Naive thymus-derived CD4-positive, alpha-beta T cell (primary cell): ENCODE results near the gene GDAP1L1. TPM values are rescaled to one million over a fixed set of nuclear protein-coding genes. Genes with fewer than 3 reads are reported as not detected.
"Not testable (repeated sequence)": the region's sequence is repeated elsewhere in the genome, so short reads cannot be mapped to it uniquely, and the experiment has no call there.

ENCODE experiments used
- ATAC-seq: fragments of 150-1000 bp; cut with Tn5 transposase; 2 replicates; pipeline ENCODE4 v1.10.0; 2021; ENCODE audit warnings: mild to moderate bottlenecking, moderate library complexity
- CTCF ChIA-PET: fragments of 350-600 bp; sonication (Branson Sonifier 250); formaldehyde crosslinking; loops from one replicate; lab custom pipeline; 2021; ENCODE audit warnings: antibody characterized with exemption; lab: Charles Lee
- POLR2A ChIA-PET: fragments of 350-600 bp; sonication (Branson Sonifier 250); formaldehyde crosslinking; loops from one replicate; lab custom pipeline; 2021; ENCODE audit warnings: antibody characterized with exemption, inconsistent platforms; lab: Charles Lee
- DNase-seq, 9 donors: peaks; one replicate each; pipeline versions ENCODE4 v3.0.0 to v3.0.0-alpha.2; 2020 to 2022; ENCODE audit warnings: mixed read lengths in 1 of 9
- H3K27ac ChIP-seq: one replicate; pipeline ENCODE4 v1.7.0; 2013; ENCODE audit warnings: mild to moderate bottlenecking, low read depth, low read length, moderate library complexity
- H3K27me3 ChIP-seq, 2 donors: one replicate each; pipeline ENCODE4 v1.7.0; 2013; ENCODE audit warnings: low read length in 2 of 2, mild to moderate bottlenecking in 2 of 2, moderate library complexity in 2 of 2; ENCODE audit not compliant: control insufficient read depth in 2 of 2, insufficient read depth in 2 of 2
- H3K36me3 ChIP-seq, 3 experiments: 1 replicate in 2 of 3; 2 replicates in 1 of 3; pipeline ENCODE4 v1.7.0; 2013; ENCODE audit warnings: low read length in 3 of 3, mild to moderate bottlenecking in 3 of 3, moderate library complexity in 1 of 3; ENCODE audit not compliant: insufficient read depth in 3 of 3, control insufficient read depth in 2 of 3
- H3K4me1 ChIP-seq, 2 donors: one replicate each; pipeline ENCODE4 v1.7.0; 2013; ENCODE audit warnings: low read length in 2 of 2, mild to moderate bottlenecking in 2 of 2, moderate library complexity in 1 of 2; ENCODE audit not compliant: control insufficient read depth in 2 of 2, insufficient read depth in 2 of 2
- H3K4me3 ChIP-seq: 2 replicates; pipeline ENCODE4 v1.7.0; 2013; ENCODE audit warnings: mild to moderate bottlenecking, low read length
- H3K9me3 ChIP-seq, 3 experiments: 1 replicate in 2 of 3; 2 replicates in 1 of 3; pipeline ENCODE4 v1.7.0; 2013; ENCODE audit warnings: low read length in 3 of 3; ENCODE audit not compliant: control insufficient read depth in 2 of 3
- H3K27ac Mint-ChIP-seq, 9 donors: one replicate each; pipeline ENCODE4 v1.8.0; 2020 to 2022; ENCODE audit warnings: mixed read lengths in 9 of 9, mild to moderate bottlenecking in 8 of 9, moderate library complexity in 5 of 9, inconsistent platforms in 2 of 9
- H3K27me3 Mint-ChIP-seq, 5 donors: one replicate each; pipeline ENCODE4 v1.8.0; 2021 to 2022; ENCODE audit warnings: mixed read lengths in 5 of 5, mild to moderate bottlenecking in 1 of 5
- H3K36me3 Mint-ChIP-seq, 5 donors: one replicate each; pipeline ENCODE4 v1.8.0; 2020 to 2022; ENCODE audit warnings: mixed read lengths in 5 of 5, mild to moderate bottlenecking in 3 of 5, inconsistent platforms in 1 of 5
- H3K4me1 Mint-ChIP-seq, 7 donors: one replicate each; pipeline ENCODE4 v1.8.0; 2020 to 2022; ENCODE audit warnings: mixed read lengths in 7 of 7, mild to moderate bottlenecking in 3 of 7, inconsistent platforms in 1 of 7
- H3K4me3 Mint-ChIP-seq, 10 donors: one replicate each; pipeline ENCODE4 v1.8.0; 2020 to 2022; ENCODE audit warnings: mild to moderate bottlenecking in 10 of 10, mixed read lengths in 10 of 10, moderate library complexity in 6 of 10, inconsistent platforms in 2 of 10
- H3K9me3 Mint-ChIP-seq, 11 donors: one replicate each; pipeline ENCODE4 v1.8.0; 2020 to 2022; ENCODE audit warnings: mixed read lengths in 11 of 11, mild to moderate bottlenecking in 4 of 11, inconsistent platforms in 1 of 11, moderate library complexity in 1 of 11
- intact Hi-C, 2 donors: fragments of 100-400 bp; cut with micrococcal nuclease; formaldehyde crosslinking; loops; one replicate each; pipeline ENCODE4 v1.15.1; 2023
- polyA plus RNA-seq, 2 donors: library from polyadenylated mRNA; unstranded; fragments of 300-500 nt; fragmentation: Illumina TruSeq; gene quantifications; one replicate each; pipeline ENCODE4 v1.2.3, GENCODE V29; 2021
- total RNA-seq, 6 experiments: library from RNA in 5 of 6; stranded (reverse) in 5 of 6; gene quantifications; 1 replicate in 5 of 6; 2 replicates in 1 of 6; pipeline ENCODE4 v1.2.3 and lab custom pipeline; 2021 to 2026

The GDAP1L1 gene
- total and polyA plus RNA-seq, 7 experiments from 2014 or later = not detected

DNA sequence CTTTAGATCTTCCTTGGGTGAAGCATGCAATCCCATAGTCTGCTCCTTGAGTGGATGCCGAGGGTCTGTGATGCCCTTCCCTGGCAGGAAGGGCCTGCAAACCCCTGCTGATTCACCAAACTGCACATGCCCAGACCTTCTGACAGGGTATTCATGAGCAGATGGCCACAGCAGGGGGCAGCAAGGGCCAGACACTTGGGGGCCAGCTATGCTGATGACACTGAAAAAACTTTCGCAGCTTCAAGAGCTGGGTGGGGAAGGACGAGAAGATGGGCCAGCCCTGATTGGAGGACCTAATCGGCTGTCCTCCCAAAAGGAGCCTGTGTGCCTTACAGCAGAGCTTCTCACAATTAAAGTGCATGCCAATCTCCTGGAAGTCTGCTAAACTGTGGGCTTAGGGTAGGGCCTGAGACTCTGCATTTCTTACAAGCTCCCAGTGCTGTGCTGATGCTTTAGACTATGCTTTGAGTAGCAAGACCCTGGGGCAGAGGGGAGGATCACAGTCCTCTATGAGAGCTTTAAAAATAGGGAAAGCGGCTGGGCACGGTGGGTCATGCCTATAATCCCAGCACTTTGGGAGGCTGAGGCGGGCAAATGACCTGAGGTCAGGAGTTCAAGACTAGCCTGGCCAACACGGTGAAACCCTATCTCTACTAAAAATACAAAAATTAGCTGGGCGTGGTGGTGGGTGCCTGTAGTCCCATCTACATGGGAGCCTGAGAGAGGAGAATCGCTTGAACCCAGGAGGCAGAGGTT, 15.2 kb upstream of the GDAP1L1 start:
- POLR2A ChIA-PET = interaction anchor here (2.1 kb wide), 1 partner anchor 13 kb away, joined by 5 read pairs; no protein-coding TSS in a partner anchor
- Mint-ChIP-seq H3K27ac (peak overlapping the region in 2 of 9 donors; percentile 52 to 65), H3K36me3 (no peaks in the 10 kb centered on the region), H3K4me3 (no peak overlapping the region), H3K9me3 (no peaks in the 10 kb centered on the region), H3K27me3 (no peaks in the 10 kb centered on the region), H3K4me1 (peaks cover 0 to 12% (median 8%) of the 10 kb centered on the region in 7 donors)
- no peak for ATAC-seq
- no peak overlapping the region for H3K27ac ChIP-seq
- H3K4me3 ChIP-seq = no peak overlapping the region
- no peak for DNase-seq
- H3K36me3 ChIP-seq = no peaks in the 10 kb centered on the region
- intact Hi-C loops = no loop called here
- no peaks in the 10 kb centered on the region for H3K9me3 ChIP-seq
- no peaks in the 10 kb centered on the region for H3K27me3 ChIP-seq
- CTCF ChIA-PET = interaction anchor here (0.7 to 1.4 kb wide), 2 partner anchors 15 to 80 kb away, joined by 3 to 4 read pairs; no protein-coding TSS in a partner anchor
- no peaks in the 10 kb centered on the region for H3K4me1 ChIP-seq

DNA sequence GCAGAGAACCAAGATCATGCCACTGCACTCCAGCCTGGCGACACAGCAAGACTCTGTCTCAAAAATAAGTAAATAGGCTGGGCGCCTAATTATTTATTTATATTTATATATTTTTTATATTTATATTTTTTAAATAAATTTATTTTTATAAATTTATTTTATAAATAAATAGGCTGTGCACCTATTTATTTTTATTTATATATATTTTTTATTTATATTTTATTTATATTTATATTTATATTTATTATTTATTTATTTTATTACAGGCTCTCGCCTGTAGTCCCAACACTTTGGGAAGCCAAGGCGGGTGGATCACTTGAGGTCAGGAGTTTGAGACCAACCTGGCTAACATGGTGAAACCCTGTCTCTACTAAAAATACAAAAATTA, 14.6 kb upstream of the GDAP1L1 start:
- H3K4me3 Mint-ChIP-seq, intact Hi-C loops, H3K27ac ChIP-seq, H3K4me1 ChIP-seq, H3K9me3 Mint-ChIP-seq, H3K36me3 ChIP-seq, H3K27ac Mint-ChIP-seq, H3K36me3 Mint-ChIP-seq, H3K27me3 ChIP-seq, H3K9me3 ChIP-seq, DNase-seq, H3K27me3 Mint-ChIP-seq, ATAC-seq, H3K4me3 ChIP-seq: not testable (repeated sequence)
- POLR2A ChIA-PET = interaction anchor here (2.1 kb wide), 1 partner anchor 14 kb away, joined by 5 read pairs; no protein-coding TSS in a partner anchor
- peaks cover 0 to 12% (median 8%) of the 10 kb centered on the region in 7 donors for H3K4me1 Mint-ChIP-seq
- CTCF ChIA-PET = interaction anchor here (0.7 to 1.1 kb wide), 2 partner anchors 14 to 79 kb away, joined by 3 read pairs; no protein-coding TSS in a partner anchor

DNA sequence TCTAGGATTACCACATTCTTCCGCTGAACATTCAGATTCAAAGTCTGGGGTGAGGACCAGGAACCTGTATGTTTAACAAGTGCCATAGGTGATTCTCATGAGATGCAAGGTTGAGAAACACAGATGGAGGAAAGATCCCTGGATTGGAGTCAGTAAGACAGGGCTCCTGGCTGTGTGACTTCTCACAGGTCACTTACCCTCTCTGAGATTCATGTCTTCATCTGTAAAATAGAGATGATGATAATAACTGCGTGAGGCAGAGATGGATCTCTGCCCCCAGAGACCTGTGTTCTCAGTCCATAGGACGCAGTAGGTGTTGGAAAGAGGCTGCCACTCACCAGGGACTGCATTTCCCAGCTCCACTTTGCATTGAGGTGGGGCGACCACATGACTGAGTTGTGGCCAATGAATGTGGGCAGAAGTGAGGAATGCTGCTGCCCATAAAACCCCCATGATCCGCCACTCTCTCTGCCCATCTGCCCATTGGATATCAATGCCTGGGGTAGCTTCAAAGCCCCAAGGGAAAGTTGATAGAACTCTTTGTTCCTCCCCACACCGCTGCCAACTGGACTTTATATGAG, 13.6 kb upstream of the GDAP1L1 start:
- intact Hi-C loops = no loop called here
- no peak overlapping the region for H3K4me3 Mint-ChIP-seq
- POLR2A ChIA-PET = interaction anchor here (1.4 to 2.1 kb wide), 2 partner anchors 13 to 15 kb away, joined by 3 to 5 read pairs; no protein-coding TSS in a partner anchor

DNA sequence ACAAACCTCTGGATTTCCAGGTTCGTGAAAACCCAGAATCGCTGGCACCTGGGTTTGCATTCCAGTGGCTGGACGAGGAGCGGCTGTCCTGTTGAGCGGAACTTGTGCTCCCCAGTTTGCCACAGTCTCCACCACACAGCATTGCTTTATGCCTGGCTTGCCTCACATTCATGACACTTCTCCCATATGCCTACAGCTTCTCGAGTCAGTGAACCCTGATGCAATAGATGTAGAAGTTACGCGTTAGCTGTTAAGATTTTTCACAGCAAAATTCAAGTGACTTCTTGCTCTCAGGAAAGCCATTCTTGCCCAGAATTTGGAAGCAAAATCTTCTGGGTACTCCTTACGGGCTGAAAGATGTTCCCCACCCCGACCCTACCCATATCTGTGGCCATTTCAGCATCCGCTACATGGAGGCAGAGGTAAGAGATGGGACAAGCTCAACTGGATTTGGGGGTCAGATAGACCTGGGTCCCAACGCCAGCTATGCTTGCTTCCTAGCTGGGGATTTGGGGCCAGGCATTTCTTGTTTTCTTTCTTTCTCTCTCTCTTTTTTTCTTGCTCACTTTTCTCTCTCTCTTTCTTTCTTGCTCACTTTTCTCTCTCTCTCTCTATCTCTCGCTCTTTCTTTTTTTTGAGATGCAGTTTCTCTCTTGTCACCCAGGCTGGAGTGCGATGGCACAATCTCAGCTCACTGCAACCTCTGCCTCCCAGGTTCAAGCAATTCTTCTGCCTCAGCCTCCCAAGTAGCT, 12.4 kb upstream of the GDAP1L1 start:
- Mint-ChIP-seq H3K4me1 (peaks cover 0 to 12% (median 8%) of the 10 kb centered on the region in 7 donors), H3K36me3 (peaks cover 0 to 5% (median 0%) of the 10 kb centered on the region in 5 donors), H3K4me3 (no peak overlapping the region), H3K27ac (peak overlapping the region in 1 of 9 donors; percentile 31), H3K9me3 (no peaks in the 10 kb centered on the region), H3K27me3 (no peaks in the 10 kb centered on the region)
- intact Hi-C loops = no loop called here
- ChIA-PET CTCF (no interaction called here), POLR2A (no interaction called here)
- Histone ChIP-seq H3K36me3 (no peaks in the 10 kb centered on the region), H3K27me3 (no peaks in the 10 kb centered on the region), H3K9me3 (no peaks in the 10 kb centered on the region), H3K27ac (no peak overlapping the region), H3K4me1 (no peaks in the 10 kb centered on the region), H3K4me3 (no peak overlapping the region)
- ATAC-seq = no peak
- DNase-seq = no peak

More for the DNA sequence above, 13.6 kb upstream of the GDAP1L1 start:
- Mint-ChIP-seq H3K4me1 (peaks cover 0 to 12% (median 8%) of the 10 kb centered on the region in 7 donors), H3K36me3 (no peaks in the 10 kb centered on the region), H3K9me3 (no peaks in the 10 kb centered on the region), H3K27me3 (no peaks in the 10 kb centered on the region), H3K27ac (peak overlapping the region in 2 of 9 donors; percentile 63 to 84)
- Histone ChIP-seq H3K4me3 (no peak overlapping the region), H3K27ac (no peak overlapping the region), H3K27me3 (no peaks in the 10 kb centered on the region), H3K36me3 (no peaks in the 10 kb centered on the region), H3K4me1 (no peaks in the 10 kb centered on the region), H3K9me3 (no peaks in the 10 kb centered on the region)
- DNase-seq (no peak), ATAC-seq (no peak)
- CTCF ChIA-PET = interaction anchor here (0.7 to 1.6 kb wide), 3 partner anchors 15 to 415 kb away, joined by 3 to 5 read pairs (median 3); no protein-coding TSS in a partner anchor

DNA sequence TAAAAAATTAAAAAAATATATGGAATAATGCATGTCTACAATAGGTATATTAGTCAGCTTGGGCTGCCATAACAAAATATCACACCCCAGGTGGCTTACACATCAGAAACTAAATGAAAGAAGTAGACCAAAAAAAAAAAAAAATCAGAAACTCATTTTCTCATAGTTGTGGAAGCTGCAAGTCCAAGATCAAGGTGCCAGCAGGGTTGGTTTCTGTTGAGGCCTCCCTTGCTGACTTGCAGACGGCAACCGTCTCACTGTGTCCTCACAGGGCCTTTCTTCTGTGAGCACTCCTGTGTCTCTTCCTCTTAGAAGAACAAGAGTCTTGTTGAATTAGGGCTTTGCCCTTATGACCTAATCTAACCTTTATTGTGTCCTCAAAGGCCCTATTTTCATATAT, 11.4 kb upstream of the GDAP1L1 start:
- CTCF ChIA-PET = no interaction called here
- ATAC-seq (no peak), DNase-seq (no peak)
- no peaks in the 10 kb centered on the region for H3K4me1 ChIP-seq
- no peak overlapping the region for H3K27ac ChIP-seq
- H3K27me3 ChIP-seq = no peaks in the 10 kb centered on the region
- no peaks in the 10 kb centered on the region for H3K9me3 ChIP-seq
- Mint-ChIP-seq H3K27me3 (no peaks in the 10 kb centered on the region), H3K4me3 (no peak overlapping the region), H3K36me3 (peaks cover 0 to 6% (median 0%) of the 10 kb centered on the region in 5 donors), H3K4me1 (peaks cover 0 to 9% (median 8%) of the 10 kb centered on the region in 7 donors), H3K27ac (no peak overlapping the region), H3K9me3 (no peaks in the 10 kb centered on the region)
- intact Hi-C loops = no loop called here
- H3K36me3 ChIP-seq = no peaks in the 10 kb centered on the region
- POLR2A ChIA-PET = no interaction called here
- no peak overlapping the region for H3K4me3 ChIP-seq

DNA sequence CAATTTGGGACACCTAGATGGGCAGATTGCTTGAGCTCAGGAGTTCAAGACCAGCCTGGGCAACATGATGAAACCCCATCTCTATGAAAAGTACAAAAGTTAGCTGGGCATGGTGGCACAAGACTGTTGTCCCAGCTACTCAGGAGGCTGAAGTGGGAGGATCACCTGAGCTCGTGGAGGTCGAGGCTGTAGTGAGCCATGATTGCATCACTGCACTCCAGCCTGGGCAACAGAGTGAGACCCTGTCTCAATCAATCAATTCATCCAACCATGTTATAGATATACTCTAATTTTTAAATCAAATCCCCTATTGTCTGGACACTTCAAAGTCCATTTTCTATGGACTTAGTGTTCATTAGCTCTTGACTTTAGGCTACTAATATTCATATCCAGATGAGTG, 10.3 kb upstream of the GDAP1L1 start:
- H3K36me3 Mint-ChIP-seq, H3K27me3 ChIP-seq, H3K4me3 Mint-ChIP-seq, ATAC-seq, POLR2A ChIA-PET, H3K9me3 ChIP-seq, H3K27me3 Mint-ChIP-seq, intact Hi-C loops, DNase-seq, H3K4me1 Mint-ChIP-seq, H3K4me3 ChIP-seq, H3K4me1 ChIP-seq, H3K36me3 ChIP-seq, H3K9me3 Mint-ChIP-seq, H3K27ac ChIP-seq: not testable (repeated sequence)
- CTCF ChIA-PET = interaction anchor here (0.8 kb wide), 1 partner anchor 20 kb away, joined by 3 read pairs; no protein-coding TSS in a partner anchor
- peak overlapping the region in 1 of 9 donors; percentile 31 for H3K27ac Mint-ChIP-seq
